CD4-positive, alpha-beta memory T cell (primary cell): ENCODE measurements around the gene GPC6. TPM values are rescaled to one million over a fixed set of nuclear protein-coding genes. Genes with fewer than 3 reads are reported as not detected.

Experiments used
- CTCF ChIA-PET: fragments of 350-600 bp; sonication (Branson Sonifier 250); formaldehyde crosslinking; loops from one replicate; lab custom pipeline; 2021; ENCODE audit warnings: inconsistent platforms; ENCODE audit not compliant: partially characterized antibody; lab: Charles Lee
- POLR2A ChIA-PET: fragments of 350-600 bp; sonication (Branson Sonifier 250); formaldehyde crosslinking; loops from one replicate; lab custom pipeline; 2021; ENCODE audit not compliant: partially characterized antibody; lab: Charles Lee
- DNase-seq, 5 donors: peaks; one replicate each; pipeline versions ENCODE4 v3.0.0 to v3.0.0-alpha.2; 2020 to 2022; ENCODE audit warnings: mixed read lengths in 1 of 5
- H3K27ac ChIP-seq: one replicate; pipeline ENCODE4 v1.7.0; 2013; ENCODE audit warnings: low read depth, low read length
- H3K27me3 ChIP-seq: 2 replicates; pipeline ENCODE4 v1.7.0; 2013; ENCODE audit warnings: mild to moderate bottlenecking, low read length, moderate library complexity; ENCODE audit not compliant: insufficient read depth
- H3K36me3 ChIP-seq: 2 replicates; pipeline ENCODE4 v1.7.0; 2013; ENCODE audit warnings: mild to moderate bottlenecking, low read length, moderate library complexity; ENCODE audit not compliant: insufficient read depth
- H3K4me1 ChIP-seq: 2 replicates; pipeline ENCODE4 v1.7.0; 2013; ENCODE audit warnings: mild to moderate bottlenecking, low read length, moderate library complexity; ENCODE audit not compliant: insufficient read depth
- H3K4me3 ChIP-seq, 2 donors: one replicate each; pipeline ENCODE4 v1.7.0; 2013; ENCODE audit warnings: low read length in 2 of 2, mild to moderate bottlenecking in 1 of 2
- H3K9me3 ChIP-seq, 2 donors: one replicate each; pipeline ENCODE4 v1.7.0; 2013; ENCODE audit warnings: low read length in 2 of 2, control low read depth in 1 of 2; ENCODE audit not compliant: control insufficient read depth in 1 of 2
- H3K27ac Mint-ChIP-seq, 7 donors: one replicate each; pipeline ENCODE4 v1.8.0; 2020 to 2021; ENCODE audit warnings: mixed read lengths in 7 of 7, mild to moderate bottlenecking in 6 of 7, inconsistent platforms in 3 of 7, moderate library complexity in 3 of 7
- H3K27me3 Mint-ChIP-seq, 2 donors: one replicate each; pipeline ENCODE4 v1.8.0; 2020 to 2021; ENCODE audit warnings: mixed read lengths in 2 of 2
- H3K36me3 Mint-ChIP-seq, 2 donors: one replicate each; pipeline ENCODE4 v1.8.0; 2020 to 2021; ENCODE audit warnings: mixed read lengths in 2 of 2, inconsistent platforms in 1 of 2, mild to moderate bottlenecking in 1 of 2
- H3K4me1 Mint-ChIP-seq, 4 donors: one replicate each; pipeline ENCODE4 v1.8.0; 2020 to 2021; ENCODE audit warnings: mixed read lengths in 4 of 4, mild to moderate bottlenecking in 1 of 4
- H3K4me3 Mint-ChIP-seq, 8 donors: one replicate each; pipeline ENCODE4 v1.8.0; 2020 to 2021; ENCODE audit warnings: mixed read lengths in 8 of 8, mild to moderate bottlenecking in 7 of 8, moderate library complexity in 6 of 8, inconsistent platforms in 3 of 8
- H3K9me3 Mint-ChIP-seq, 8 donors: one replicate each; pipeline ENCODE4 v1.8.0; 2020 to 2021; ENCODE audit warnings: mixed read lengths in 8 of 8, mild to moderate bottlenecking in 5 of 8, inconsistent platforms in 3 of 8, moderate library complexity in 1 of 8
- intact Hi-C: fragments of 100-400 bp; cut with micrococcal nuclease; formaldehyde crosslinking; loops from one replicate; pipeline ENCODE4 v1.15.1; 2023
- polyA plus RNA-seq, 2 donors: library from polyadenylated mRNA; unstranded; fragments of 300-500 nt; fragmentation: Illumina TruSeq; gene quantifications; one replicate each; pipeline ENCODE4 v1.2.3, GENCODE V29; 2021
- total RNA-seq, 2 experiments: library from RNA; stranded (reverse); gene quantifications; one replicate each; pipeline ENCODE4 v1.2.3, GENCODE V29; 2021

The GPC6 gene
- total and polyA plus RNA-seq, 4 experiments from 2014 or later: not detected

- Mint-ChIP-seq H3K27ac (no peak overlapping the region), H3K4me3 (no peak overlapping the region), H3K4me1 (no peaks in the 10 kb centered on the region), H3K9me3 (peaks cover 0 to 10% (median 4%) of the 10 kb centered on the region in 8 donors), H3K36me3 (no peaks in the 10 kb centered on the region), H3K27me3 (peaks cover 2 to 4% of the 10 kb centered on the region in 2 donors)
- no peak for DNase-seq
- POLR2A ChIA-PET: no interaction called here
- Histone ChIP-seq H3K9me3 (no peaks in the 10 kb centered on the region), H3K4me3 (no peak overlapping the region), H3K27ac (no peak overlapping the region), H3K27me3 (no peaks in the 10 kb centered on the region), H3K4me1 (no peaks in the 10 kb centered on the region), H3K36me3 (no peaks in the 10 kb centered on the region)
- CTCF ChIA-PET: no interaction called here
- intact Hi-C loops: no loop called here
Measured at GRCh38 chr13:93882086-93882651, 655.6 kb downstream of the GPC6 start.

GRCh38 chr13:93889430-93889951 lies 662.9 kb downstream of the GPC6 start:
- ChIA-PET CTCF (no interaction called here), POLR2A (no interaction called here)
- H3K4me3 ChIP-seq: no peak overlapping the region
- no peak overlapping the region for H3K4me3 Mint-ChIP-seq
- intact Hi-C loops: no loop called here
- no peaks in the 10 kb centered on the region for H3K27me3 ChIP-seq
- peaks cover 2% of the 10 kb centered on the region in 2 donors for H3K27me3 Mint-ChIP-seq
- no peak overlapping the region for H3K27ac ChIP-seq
- no peaks in the 10 kb centered on the region for H3K9me3 Mint-ChIP-seq
- H3K4me1 Mint-ChIP-seq: peaks cover 0 to 3% (median 1%) of the 10 kb centered on the region in 4 donors
- DNase-seq: no peak
- H3K4me1 ChIP-seq: no peaks in the 10 kb centered on the region
- H3K27ac Mint-ChIP-seq: no peak overlapping the region
- H3K36me3 ChIP-seq: no peaks in the 10 kb centered on the region
- no peaks in the 10 kb centered on the region for H3K36me3 Mint-ChIP-seq
- no peaks in the 10 kb centered on the region for H3K9me3 ChIP-seq

- H3K4me3 ChIP-seq: no peak overlapping the region
- Mint-ChIP-seq H3K4me3 (no peak overlapping the region), H3K4me1 (no peaks in the 10 kb centered on the region), H3K9me3 (peaks cover 0 to 2% (median 0%) of the 10 kb centered on the region in 8 donors), H3K27me3 (peaks cover 0 to 2% of the 10 kb centered on the region in 2 donors), H3K36me3 (no peaks in the 10 kb centered on the region), H3K27ac (no peak overlapping the region)
- CTCF ChIA-PET: no interaction called here
- DNase-seq: no peak
- H3K4me1 ChIP-seq: no peaks in the 10 kb centered on the region
- POLR2A ChIA-PET: no interaction called here
- no peaks in the 10 kb centered on the region for H3K9me3 ChIP-seq
- no peaks in the 10 kb centered on the region for H3K27me3 ChIP-seq
- no peak overlapping the region for H3K27ac ChIP-seq
- intact Hi-C loops: no loop called here
- H3K36me3 ChIP-seq: no peaks in the 10 kb centered on the region
Measured at GRCh38 chr13:93899981-93900380, 673.4 kb downstream of the GPC6 start.

- CTCF ChIA-PET: no interaction called here
Measured at GRCh38 chr13:93900731-93901130, 674.1 kb downstream of the GPC6 start.

GRCh38 chr13:93903909-93904308 lies 677.3 kb downstream of the GPC6 start:
- Histone ChIP-seq H3K36me3 (no peaks in the 10 kb centered on the region), H3K4me1 (no peaks in the 10 kb centered on the region), H3K4me3 (no peak overlapping the region), H3K27me3 (no peaks in the 10 kb centered on the region), H3K27ac (no peak overlapping the region), H3K9me3 (no peaks in the 10 kb centered on the region)
- no peak overlapping the region for H3K27ac Mint-ChIP-seq
- H3K27me3 Mint-ChIP-seq: peaks cover 0 to 3% of the 10 kb centered on the region in 2 donors
- no peaks in the 10 kb centered on the region for H3K36me3 Mint-ChIP-seq
- ChIA-PET POLR2A (no interaction called here), CTCF (interaction anchor here (0.5 kb wide), 1 partner anchor 18 kb away, joined by 3 read pairs; no protein-coding TSS in a partner anchor)
- H3K9me3 Mint-ChIP-seq: peaks cover 0 to 2% (median 0%) of the 10 kb centered on the region in 8 donors
- no peaks in the 10 kb centered on the region for H3K4me1 Mint-ChIP-seq
- intact Hi-C loops: no loop called here
- H3K4me3 Mint-ChIP-seq: no peak overlapping the region
- DNase-seq: no peak

More at GRCh38 chr13:93900731-93901130, 674.1 kb downstream of the GPC6 start:
- Histone ChIP-seq H3K27ac (no peak overlapping the region), H3K4me1 (no peaks in the 10 kb centered on the region), H3K27me3 (no peaks in the 10 kb centered on the region), H3K9me3 (no peaks in the 10 kb centered on the region), H3K36me3 (no peaks in the 10 kb centered on the region), H3K4me3 (no peak overlapping the region)
- Mint-ChIP-seq H3K4me3 (no peak overlapping the region), H3K36me3 (no peaks in the 10 kb centered on the region), H3K27ac (no peak overlapping the region), H3K27me3 (peaks cover 0 to 2% of the 10 kb centered on the region in 2 donors), H3K9me3 (peaks cover 0 to 2% (median 0%) of the 10 kb centered on the region in 8 donors), H3K4me1 (no peaks in the 10 kb centered on the region)
- DNase-seq: no peak
- POLR2A ChIA-PET: no interaction called here
- intact Hi-C loops: no loop called here

- Histone ChIP-seq H3K27ac (no peak overlapping the region), H3K4me3 (no peak overlapping the region), H3K27me3 (no peaks in the 10 kb centered on the region), H3K36me3 (no peaks in the 10 kb centered on the region), H3K9me3 (no peaks in the 10 kb centered on the region), H3K4me1 (no peaks in the 10 kb centered on the region)
- peaks cover 0 to 1% (median 0%) of the 10 kb centered on the region in 4 donors for H3K4me1 Mint-ChIP-seq
- POLR2A ChIA-PET: no interaction called here
- peaks cover 0 to 4% of the 10 kb centered on the region in 2 donors for H3K27me3 Mint-ChIP-seq
- DNase-seq: no peak
- no peak overlapping the region for H3K27ac Mint-ChIP-seq
- intact Hi-C loops: no loop called here
- H3K9me3 Mint-ChIP-seq: no peaks in the 10 kb centered on the region
- H3K4me3 Mint-ChIP-seq: no peak overlapping the region
- CTCF ChIA-PET: no interaction called here
- no peaks in the 10 kb centered on the region for H3K36me3 Mint-ChIP-seq
Measured at GRCh38 chr13:93915269-93915809, 688.7 kb downstream of the GPC6 start.

GRCh38 chr13:93922063-93922855 lies 695.7 kb downstream of the GPC6 start:
- no peaks in the 10 kb centered on the region for H3K4me1 ChIP-seq
- no peaks in the 10 kb centered on the region for H3K36me3 Mint-ChIP-seq
- ChIA-PET CTCF (no interaction called here), POLR2A (no interaction called here)
- no peaks in the 10 kb centered on the region for H3K9me3 ChIP-seq
- no peak overlapping the region for H3K27ac Mint-ChIP-seq
- intact Hi-C loops: no loop called here
- no peak overlapping the region for H3K4me3 Mint-ChIP-seq
- H3K9me3 Mint-ChIP-seq: peaks cover 0 to 5% (median 0%) of the 10 kb centered on the region in 8 donors
- H3K36me3 ChIP-seq: no peaks in the 10 kb centered on the region
- H3K27ac ChIP-seq: no peak overlapping the region
- peaks cover 0 to 2% of the 10 kb centered on the region in 2 donors for H3K27me3 Mint-ChIP-seq
- H3K4me1 Mint-ChIP-seq: peaks cover 0 to 1% (median 0%) of the 10 kb centered on the region in 4 donors
- DNase-seq: no peak
- no peaks in the 10 kb centered on the region for H3K27me3 ChIP-seq
- no peak overlapping the region for H3K4me3 ChIP-seq
